ENCODE measurements around the gene PIAS1. TPM values are rescaled to one million over a fixed set of nuclear protein-coding genes. Genes with fewer than 3 reads are reported as not detected.

PIAS1 gene
- total RNA-seq, 1 experiment from 2014 or later = 25.9 TPM

DNA sequence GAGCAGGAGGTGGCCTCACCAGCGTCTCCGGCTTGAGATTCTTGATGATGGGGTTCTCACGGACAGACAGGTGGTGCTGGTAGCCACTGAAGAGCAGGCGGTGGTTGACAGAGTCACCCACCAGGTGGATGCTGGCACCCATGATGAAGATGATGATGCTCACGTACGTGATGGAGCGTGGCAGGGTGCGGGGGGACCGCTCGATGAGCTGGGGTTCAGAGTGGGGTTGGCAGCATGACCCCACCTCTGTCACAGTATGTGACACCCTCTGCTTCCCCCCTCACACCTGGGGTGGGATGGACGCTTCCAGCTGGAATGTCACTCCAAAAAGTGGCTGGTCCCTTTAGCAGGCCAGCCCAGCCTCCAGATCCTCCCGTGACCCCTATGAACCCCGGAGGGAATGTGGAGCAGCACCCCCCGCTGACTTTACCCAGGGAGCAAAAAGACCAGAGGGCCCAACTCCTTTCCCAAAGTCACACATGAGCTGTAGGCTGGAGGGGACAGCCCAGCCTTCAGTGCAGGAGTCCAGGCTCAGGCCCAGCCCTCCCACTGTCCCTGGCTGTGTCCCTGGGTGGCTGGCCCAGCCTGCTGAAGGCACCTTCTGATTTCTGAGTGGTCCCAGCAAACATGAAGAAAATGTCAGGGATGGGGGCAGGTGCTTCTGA is 157.7 kb downstream of the PIAS1 start:
- peaks cover 73% of the 10 kb centered on the region for H3K79me2 ChIP-seq (ENCODE audit: insufficient read depth, low read length)
- no peak overlapping the region for H3K27ac ChIP-seq (ENCODE audit: low read depth, low read length)
- CTCF ChIA-PET = no interaction called here
- RAD21 ChIA-PET (ENCODE audit: low non-redundant PET in 1 of 2, low total read pairs in 2 of 2, uncharacterized antibody in 2 of 2, unreplicated experiment in 2 of 2) = no interaction called here
- POLR2A ChIA-PET = no interaction called here
- H3K4me1 ChIP-seq (ENCODE audit: control insufficient read depth in 1 of 2, insufficient read depth in 2 of 2, low read length in 2 of 2) = no peaks in the 10 kb centered on the region
- no peak for TF ChIP-seq JUND (IDR thresholded peaks at IDR 0.05)
- TF ChIP-seq ELF1 (IDR thresholded peaks at IDR 0.05; ENCODE audit: borderline replicate concordance, low read depth) = no peak
- no peak for TF ChIP-seq CEBPB (IDR thresholded peaks at IDR 0.05; ENCODE audit: low read depth)
- no peak for TF ChIP-seq SIN3A (IDR thresholded peaks at IDR 0.05; ENCODE audit: low read depth)
- TF ChIP-seq EZH2phosphoT487 (IDR thresholded peaks at IDR 0.05; ENCODE audit: borderline replicate concordance) = no peak
- no peak for TF ChIP-seq SP1 (IDR thresholded peaks at IDR 0.05; ENCODE audit: low read depth)
- no peak for TF ChIP-seq EZH2 (IDR thresholded peaks at IDR 0.05)
- no peak for TF ChIP-seq EGR1 (IDR thresholded peaks at IDR 0.05; ENCODE audit: low read depth)
- TF ChIP-seq, protein P1, sequence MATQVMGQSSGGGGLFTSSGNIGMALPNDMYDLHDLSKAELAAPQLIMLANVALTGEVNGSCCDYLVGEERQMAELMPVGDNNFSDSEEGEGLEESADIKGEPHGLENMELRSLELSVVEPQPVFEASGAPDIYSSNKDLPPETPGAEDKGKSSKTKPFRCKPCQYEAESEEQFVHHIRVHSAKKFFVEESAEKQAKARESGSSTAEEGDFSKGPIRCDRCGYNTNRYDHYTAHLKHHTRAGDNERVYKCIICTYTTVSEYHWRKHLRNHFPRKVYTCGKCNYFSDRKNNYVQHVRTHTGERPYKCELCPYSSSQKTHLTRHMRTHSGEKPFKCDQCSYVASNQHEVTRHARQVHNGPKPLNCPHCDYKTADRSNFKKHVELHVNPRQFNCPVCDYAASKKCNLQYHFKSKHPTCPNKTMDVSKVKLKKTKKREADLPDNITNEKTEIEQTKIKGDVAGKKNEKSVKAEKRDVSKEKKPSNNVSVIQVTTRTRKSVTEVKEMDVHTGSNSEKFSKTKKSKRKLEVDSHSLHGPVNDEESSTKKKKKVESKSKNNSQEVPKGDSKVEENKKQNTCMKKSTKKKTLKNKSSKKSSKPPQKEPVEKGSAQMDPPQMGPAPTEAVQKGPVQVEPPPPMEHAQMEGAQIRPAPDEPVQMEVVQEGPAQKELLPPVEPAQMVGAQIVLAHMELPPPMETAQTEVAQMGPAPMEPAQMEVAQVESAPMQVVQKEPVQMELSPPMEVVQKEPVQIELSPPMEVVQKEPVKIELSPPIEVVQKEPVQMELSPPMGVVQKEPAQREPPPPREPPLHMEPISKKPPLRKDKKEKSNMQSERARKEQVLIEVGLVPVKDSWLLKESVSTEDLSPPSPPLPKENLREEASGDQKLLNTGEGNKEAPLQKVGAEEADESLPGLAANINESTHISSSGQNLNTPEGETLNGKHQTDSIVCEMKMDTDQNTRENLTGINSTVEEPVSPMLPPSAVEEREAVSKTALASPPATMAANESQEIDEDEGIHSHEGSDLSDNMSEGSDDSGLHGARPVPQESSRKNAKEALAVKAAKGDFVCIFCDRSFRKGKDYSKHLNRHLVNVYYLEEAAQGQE (IDR thresholded peaks at IDR 0.05; ENCODE audit: low read depth) = no peak
- TF ChIP-seq, protein P2, sequence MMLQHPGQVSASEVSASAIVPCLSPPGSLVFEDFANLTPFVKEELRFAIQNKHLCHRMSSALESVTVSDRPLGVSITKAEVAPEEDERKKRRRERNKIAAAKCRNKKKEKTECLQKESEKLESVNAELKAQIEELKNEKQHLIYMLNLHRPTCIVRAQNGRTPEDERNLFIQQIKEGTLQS (IDR thresholded peaks at IDR 0.05) = no peak
- no peak for TF ChIP-seq SRF (IDR thresholded peaks at IDR 0.05; ENCODE audit: low read depth)
- TF ChIP-seq, protein P3, sequence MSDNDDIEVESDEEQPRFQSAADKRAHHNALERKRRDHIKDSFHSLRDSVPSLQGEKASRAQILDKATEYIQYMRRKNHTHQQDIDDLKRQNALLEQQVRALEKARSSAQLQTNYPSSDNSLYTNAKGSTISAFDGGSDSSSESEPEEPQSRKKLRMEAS (IDR thresholded peaks at IDR 0.05) = no peak
- TF ChIP-seq CBX3 (IDR thresholded peaks at IDR 0.05; ENCODE audit: low read depth) = no peak
- TF ChIP-seq, protein P4, sequence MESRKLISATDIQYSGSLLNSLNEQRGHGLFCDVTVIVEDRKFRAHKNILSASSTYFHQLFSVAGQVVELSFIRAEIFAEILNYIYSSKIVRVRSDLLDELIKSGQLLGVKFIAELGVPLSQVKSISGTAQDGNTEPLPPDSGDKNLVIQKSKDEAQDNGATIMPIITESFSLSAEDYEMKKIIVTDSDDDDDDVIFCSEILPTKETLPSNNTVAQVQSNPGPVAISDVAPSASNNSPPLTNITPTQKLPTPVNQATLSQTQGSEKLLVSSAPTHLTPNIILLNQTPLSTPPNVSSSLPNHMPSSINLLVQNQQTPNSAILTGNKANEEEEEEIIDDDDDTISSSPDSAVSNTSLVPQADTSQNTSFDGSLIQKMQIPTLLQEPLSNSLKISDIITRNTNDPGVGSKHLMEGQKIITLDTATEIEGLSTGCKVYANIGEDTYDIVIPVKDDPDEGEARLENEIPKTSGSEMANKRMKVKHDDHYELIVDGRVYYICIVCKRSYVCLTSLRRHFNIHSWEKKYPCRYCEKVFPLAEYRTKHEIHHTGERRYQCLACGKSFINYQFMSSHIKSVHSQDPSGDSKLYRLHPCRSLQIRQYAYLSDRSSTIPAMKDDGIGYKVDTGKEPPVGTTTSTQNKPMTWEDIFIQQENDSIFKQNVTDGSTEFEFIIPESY (IDR thresholded peaks at IDR 0.05; ENCODE audit: extremely low read depth, insufficient replicate concordance, low read length) = no peak
- no peak for TF ChIP-seq ZNF274 (IDR thresholded peaks at IDR 0.05; ENCODE audit: low read depth, low read length)
- no peak for TF ChIP-seq FOSL1 (IDR thresholded peaks at IDR 0.05; ENCODE audit: low read depth)
- no peak for TF ChIP-seq YY1 (IDR thresholded peaks at IDR 0.05; ENCODE audit: extremely low read depth, insufficient replicate concordance, low read depth, low read length)
- TF ChIP-seq, protein P5, sequence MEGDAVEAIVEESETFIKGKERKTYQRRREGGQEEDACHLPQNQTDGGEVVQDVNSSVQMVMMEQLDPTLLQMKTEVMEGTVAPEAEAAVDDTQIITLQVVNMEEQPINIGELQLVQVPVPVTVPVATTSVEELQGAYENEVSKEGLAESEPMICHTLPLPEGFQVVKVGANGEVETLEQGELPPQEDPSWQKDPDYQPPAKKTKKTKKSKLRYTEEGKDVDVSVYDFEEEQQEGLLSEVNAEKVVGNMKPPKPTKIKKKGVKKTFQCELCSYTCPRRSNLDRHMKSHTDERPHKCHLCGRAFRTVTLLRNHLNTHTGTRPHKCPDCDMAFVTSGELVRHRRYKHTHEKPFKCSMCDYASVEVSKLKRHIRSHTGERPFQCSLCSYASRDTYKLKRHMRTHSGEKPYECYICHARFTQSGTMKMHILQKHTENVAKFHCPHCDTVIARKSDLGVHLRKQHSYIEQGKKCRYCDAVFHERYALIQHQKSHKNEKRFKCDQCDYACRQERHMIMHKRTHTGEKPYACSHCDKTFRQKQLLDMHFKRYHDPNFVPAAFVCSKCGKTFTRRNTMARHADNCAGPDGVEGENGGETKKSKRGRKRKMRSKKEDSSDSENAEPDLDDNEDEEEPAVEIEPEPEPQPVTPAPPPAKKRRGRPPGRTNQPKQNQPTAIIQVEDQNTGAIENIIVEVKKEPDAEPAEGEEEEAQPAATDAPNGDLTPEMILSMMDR (IDR thresholded peaks at IDR 0.05 in 2 of 3, conservative IDR thresholded peaks at IDR 0.05 in 1 of 3; ENCODE audit: borderline replicate concordance in 1 of 3, insufficient read depth in 1 of 3, low read depth in 2 of 3, low read length in 2 of 3) = no peak
- no peak for DNase-seq (ENCODE audit: low read depth, low spot score)
- no TSS peak for BruUV-seq (replicated peaks)
- no peaks in the 10 kb centered on the region; a peak in 3 of 4 replicates for H3K36me3 ChIP-seq (ENCODE audit: control insufficient read depth in 1 of 2, insufficient read depth in 2 of 2, low read length in 2 of 2)
- no peak overlapping the region for H2AFZ ChIP-seq (ENCODE audit: low read depth, low read length, poor library complexity, severe bottlenecking)
- intact Hi-C loops (cut with micrococcal nuclease) = loop anchor here (5.0 kb wide), 1 partner anchor 349 kb away; no protein-coding TSS in a partner anchor
- no peak overlapping the region for H3K4me3 ChIP-seq (replicated peaks in 1 of 2; ENCODE audit: low read depth in 1 of 2, low read length in 2 of 2)
- no peaks in the 10 kb centered on the region for H3K9me3 ChIP-seq (ENCODE audit: control insufficient read depth in 1 of 2, insufficient read depth in 1 of 2, low read depth in 1 of 2, low read length in 2 of 2)
- H3K9me2 ChIP-seq (ENCODE audit: insufficient read depth) = no peaks in the 10 kb centered on the region
- no peak overlapping the region for H3K4me2 ChIP-seq (ENCODE audit: low read length)
- no peak overlapping the region for H3K9ac ChIP-seq (ENCODE audit: low read length)
- no peaks in the 10 kb centered on the region for H3K27me3 ChIP-seq (ENCODE audit: insufficient read depth, low read length)
- H4K20me1 ChIP-seq (ENCODE audit: insufficient read depth) = peaks cover 5% of the 10 kb centered on the region; the same call in 1 of the 2 replicates
- ATAC-seq = no peak

All from HCT116 (cell line).